Loucy (cell line): ENCODE data around the gene SVIP.

Experiments
- H2AFZ ChIP-seq: fragments of 200-600 bp; sonication (generic); 2 replicates; pipeline ENCODE4 v1.6.0; 2016; ENCODE audit warnings: antibody characterized with exemption, mild to moderate bottlenecking, low read length, moderate library complexity
- H3F3A ChIP-seq: fragments of 200-600 bp; 2 replicates; pipeline ENCODE4 v1.6.0; 2016; ENCODE audit warnings: antibody characterized with exemption, low read depth, mild to moderate bottlenecking
- H3K27me3 ChIP-seq: fragments of 200-600 bp; sonication (generic); 2 replicates; pipeline ENCODE4 v1.6.1; 2014; ENCODE audit warnings: low read length, mild to moderate bottlenecking; ENCODE audit not compliant: insufficient read depth, poor library complexity, severe bottlenecking
- H3K36me3 ChIP-seq: fragments of 200-600 bp; sonication (generic); 2 replicates; pipeline ENCODE4 v1.6.1; 2016; ENCODE audit warnings: low read length; ENCODE audit not compliant: insufficient read depth
- H3K4me1 ChIP-seq: fragments of 200-600 bp; sonication (generic); 2 replicates; pipeline ENCODE4 v1.5.1; 2014; ENCODE audit warnings: low read length, mild to moderate bottlenecking; ENCODE audit not compliant: insufficient read depth, poor library complexity, severe bottlenecking
- H3K4me2 ChIP-seq: fragments of 200-600 bp; sonication (generic); 2 replicates; pipeline ENCODE4 v1.6.0; 2014; ENCODE audit warnings: antibody characterized with exemption, low read length, low read depth, mild to moderate bottlenecking; ENCODE audit not compliant: poor library complexity, severe bottlenecking
- H3K4me3 ChIP-seq: fragments of 200-600 bp; sonication (generic); 2 replicates; pipeline ENCODE4 v1.5.1; 2014; ENCODE audit warnings: low read length, mild to moderate bottlenecking, mixed read lengths; ENCODE audit not compliant: poor library complexity, severe bottlenecking
- H3K79me2 ChIP-seq: fragments of 200-600 bp; sonication (generic); 2 replicates; pipeline ENCODE4 v1.6.1; 2014; ENCODE audit warnings: low read length; ENCODE audit not compliant: insufficient read depth
- H3K9ac ChIP-seq: fragments of 200-600 bp; sonication (generic); 2 replicates; pipeline ENCODE4 v1.6.0; 2014; ENCODE audit warnings: mild to moderate bottlenecking, low read depth, low read length, moderate library complexity; ENCODE audit not compliant: poor library complexity, severe bottlenecking
- H3K9me2 ChIP-seq: fragments of 200-600 bp; sonication (generic); replicated peaks from 2 replicates; pipeline ENCODE4 v1.6.1; 2016; ENCODE audit warnings: low read depth, low read length, mixed read lengths
- H3K9me3 ChIP-seq: fragments of 200-600 bp; sonication (generic); 2 replicates; pipeline ENCODE4 v1.6.1; 2014; ENCODE audit warnings: mild to moderate bottlenecking, antibody characterized with exemption, low read length, low read depth; ENCODE audit not compliant: insufficient read depth
- H4K20me1 ChIP-seq: fragments of 200-600 bp; sonication (generic); 2 replicates; pipeline ENCODE4 v1.6.0; 2014; ENCODE audit warnings: antibody characterized with exemption, low read length, mild to moderate bottlenecking; ENCODE audit not compliant: insufficient read depth, poor library complexity, severe bottlenecking
- EZH2phosphoT487 ChIP-seq: fragments of 200-600 bp; IDR thresholded peaks from 2 replicates; pipeline ENCODE4 v1.6.1; 2018; ENCODE audit warnings: antibody characterized with exemption, mild to moderate bottlenecking, moderate library complexity, borderline replicate concordance
- TF ChIP-seq, protein P1 (sequence below): fragments of 200-600 bp; sonication (generic); conservative IDR thresholded peaks from 2 replicates; pipeline ENCODE4 v1.5.1; 2014; ENCODE audit warnings: mild to moderate bottlenecking, antibody characterized with exemption, low read length

Gene SVIP

DNA sequence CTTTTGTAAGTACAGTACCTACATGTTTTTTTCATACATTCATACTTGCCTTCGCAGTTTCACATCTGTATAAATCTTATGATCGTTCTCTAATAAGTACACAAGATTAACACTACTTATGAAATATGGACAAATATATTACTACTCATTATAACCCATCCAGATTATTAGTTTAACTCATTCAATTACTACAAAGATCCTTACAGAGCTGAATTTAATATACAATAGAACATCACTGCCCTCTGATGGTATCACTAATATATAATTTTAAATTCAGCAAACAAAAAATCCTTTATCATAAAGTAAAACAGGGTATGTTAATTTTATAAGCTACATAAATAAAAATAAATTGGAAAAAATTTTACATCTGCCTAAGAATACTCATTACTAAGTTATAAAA lies 7.4 kb downstream of the SVIP start:
- TF ChIP-seq, protein P1, sequence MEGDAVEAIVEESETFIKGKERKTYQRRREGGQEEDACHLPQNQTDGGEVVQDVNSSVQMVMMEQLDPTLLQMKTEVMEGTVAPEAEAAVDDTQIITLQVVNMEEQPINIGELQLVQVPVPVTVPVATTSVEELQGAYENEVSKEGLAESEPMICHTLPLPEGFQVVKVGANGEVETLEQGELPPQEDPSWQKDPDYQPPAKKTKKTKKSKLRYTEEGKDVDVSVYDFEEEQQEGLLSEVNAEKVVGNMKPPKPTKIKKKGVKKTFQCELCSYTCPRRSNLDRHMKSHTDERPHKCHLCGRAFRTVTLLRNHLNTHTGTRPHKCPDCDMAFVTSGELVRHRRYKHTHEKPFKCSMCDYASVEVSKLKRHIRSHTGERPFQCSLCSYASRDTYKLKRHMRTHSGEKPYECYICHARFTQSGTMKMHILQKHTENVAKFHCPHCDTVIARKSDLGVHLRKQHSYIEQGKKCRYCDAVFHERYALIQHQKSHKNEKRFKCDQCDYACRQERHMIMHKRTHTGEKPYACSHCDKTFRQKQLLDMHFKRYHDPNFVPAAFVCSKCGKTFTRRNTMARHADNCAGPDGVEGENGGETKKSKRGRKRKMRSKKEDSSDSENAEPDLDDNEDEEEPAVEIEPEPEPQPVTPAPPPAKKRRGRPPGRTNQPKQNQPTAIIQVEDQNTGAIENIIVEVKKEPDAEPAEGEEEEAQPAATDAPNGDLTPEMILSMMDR: no peak
- TF ChIP-seq EZH2phosphoT487: no peak
- H3F3A ChIP-seq: no peaks in the 10 kb centered on the region
- no peak overlapping the region for H3K4me3 ChIP-seq
- no peak overlapping the region for H3K4me2 ChIP-seq
- peaks cover 27% of the 10 kb centered on the region; the same call in 1 of the 2 replicates for H3K36me3 ChIP-seq
- H3K9ac ChIP-seq: no peak overlapping the region
- H3K79me2 ChIP-seq: peaks cover 3% of the 10 kb centered on the region
- no peaks in the 10 kb centered on the region for H3K9me3 ChIP-seq
- peaks cover 7% of the 10 kb centered on the region for H3K4me1 ChIP-seq
- H2AFZ ChIP-seq: no peak overlapping the region
- H3K27me3 ChIP-seq: no peaks in the 10 kb centered on the region
- H3K9me2 ChIP-seq: no peaks in the 10 kb centered on the region
- no peaks in the 10 kb centered on the region for H4K20me1 ChIP-seq

DNA sequence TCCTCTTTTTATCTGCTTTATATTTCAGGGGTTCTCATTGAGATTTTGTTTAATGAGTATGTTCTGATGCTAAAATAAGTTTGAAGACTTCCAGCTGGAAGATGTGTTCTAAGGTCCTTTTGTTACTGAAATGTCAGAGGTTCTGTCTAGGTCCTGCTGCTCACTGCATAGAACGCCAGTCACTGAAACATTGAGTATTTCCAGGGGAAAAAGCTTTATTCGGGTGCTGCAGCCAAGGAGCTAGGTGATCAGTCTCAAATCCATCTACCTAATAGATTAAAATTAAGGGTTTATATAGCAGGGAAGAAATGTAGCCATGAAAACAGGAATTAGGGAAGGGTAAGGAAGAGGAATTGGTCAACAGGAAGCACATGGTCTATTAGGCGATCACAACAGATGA lies 19.7 kb downstream of the SVIP start:
- Histone ChIP-seq H4K20me1 (no peaks in the 10 kb centered on the region), H3K79me2 (no peaks in the 10 kb centered on the region), H3K9ac (no peak overlapping the region), H3K4me2 (no peak overlapping the region), H3F3A (no peaks in the 10 kb centered on the region), H3K9me3 (no peaks in the 10 kb centered on the region; the same call in 1 of the 2 replicates), H3K4me3 (no peak overlapping the region), H2AFZ (no peak overlapping the region), H3K4me1 (peaks cover 12% of the 10 kb centered on the region), H3K36me3 (no peaks in the 10 kb centered on the region), H3K27me3 (no peaks in the 10 kb centered on the region), H3K9me2 (no peaks in the 10 kb centered on the region)
- TF ChIP-seq, protein P1: no peak
- no peak for TF ChIP-seq EZH2phosphoT487

DNA sequence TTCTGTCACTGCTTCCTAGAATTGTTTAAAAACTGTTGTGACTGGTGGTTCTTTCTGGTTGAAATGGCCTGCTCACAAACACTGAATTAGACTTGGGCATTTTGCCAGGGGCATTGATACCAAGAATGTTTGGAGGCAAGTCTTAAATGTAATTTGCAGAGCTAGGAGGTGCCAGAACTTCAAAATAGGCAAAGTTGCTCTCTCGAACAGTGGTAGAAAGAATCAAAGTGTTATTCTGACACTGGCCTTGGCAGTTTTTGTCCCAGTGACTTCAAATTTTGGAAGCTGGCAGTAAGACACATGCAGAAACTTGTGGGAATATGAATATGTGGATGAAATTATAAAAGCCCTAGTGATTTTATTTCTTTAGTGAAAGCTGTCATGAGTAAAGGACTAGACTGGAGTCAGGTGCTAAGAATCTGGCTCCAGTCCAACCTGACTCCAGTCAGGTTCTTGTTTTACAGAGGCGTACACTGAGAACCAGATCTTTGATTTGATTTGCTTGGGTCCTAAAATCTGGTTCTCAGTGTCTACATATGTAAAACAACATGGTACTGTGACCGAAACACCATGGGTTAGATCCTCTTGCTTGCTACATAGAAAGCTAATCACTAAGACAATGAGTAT lies 20.9 kb downstream of the SVIP start:
- Histone ChIP-seq H3K4me3 (no peak overlapping the region), H2AFZ (no peak overlapping the region), H3K9me3 (no peaks in the 10 kb centered on the region; the same call in 1 of the 2 replicates), H3K9me2 (no peaks in the 10 kb centered on the region), H3K4me2 (peak overlapping the region; percentile 41), H3K79me2 (no peaks in the 10 kb centered on the region), H3K36me3 (no peaks in the 10 kb centered on the region), H3K4me1 (peaks cover 12% of the 10 kb centered on the region), H3K27me3 (no peaks in the 10 kb centered on the region), H3K9ac (no peak overlapping the region), H3F3A (no peaks in the 10 kb centered on the region), H4K20me1 (no peaks in the 10 kb centered on the region)
- TF ChIP-seq, protein P1: no peak
- TF ChIP-seq EZH2phosphoT487: no peak
